Neural cell (in vitro differentiated cells): ENCODE data around the gene RIMKLB. TPM values are rescaled to one million over a fixed set of nuclear protein-coding genes. Genes with fewer than 3 reads are reported as not detected.

Source experiments
- H2AFZ ChIP-seq: fragments of 200-600, 300-800 bp; sonication (generic), shearing (Covaris generic); 2 replicates; pipeline ENCODE4 v1.6.0; 2014; ENCODE audit warnings: low read depth, mild to moderate bottlenecking, antibody characterized with exemption, low read length, moderate library complexity
- H3F3A ChIP-seq: fragments of 200-600 bp; shearing (Covaris generic); 2 replicates; pipeline ENCODE4 v1.6.1; 2016; ENCODE audit warnings: mild to moderate bottlenecking, moderate library complexity, mixed read lengths, antibody characterized with exemption, low read length; ENCODE audit not compliant: insufficient read depth, poor library complexity, severe bottlenecking
- H3K27ac ChIP-seq: fragments of 200-600, 300-800 bp; sonication (generic), shearing (Covaris generic); 2 replicates; pipeline ENCODE4 v1.5.1; 2014; ENCODE audit warnings: mild to moderate bottlenecking, low read length, moderate library complexity
- H3K27me3 ChIP-seq: fragments of 300-800, 200-600 bp; sonication (generic), shearing (Covaris generic); 2 replicates; pipeline ENCODE4 v1.6.0; 2014; ENCODE audit warnings: mild to moderate bottlenecking, low read depth, low read length, moderate library complexity; ENCODE audit not compliant: insufficient read depth
- H3K36me3 ChIP-seq: fragments of 300-800, 200-600 bp; sonication (generic), shearing (Covaris generic); 2 replicates; pipeline ENCODE4 v1.5.1; 2014; ENCODE audit warnings: mild to moderate bottlenecking, antibody characterized with exemption, low read length, moderate library complexity; ENCODE audit not compliant: insufficient read depth
- H3K4me2 ChIP-seq: fragments of 300-800, 200-600 bp; sonication (generic), shearing (Covaris generic); 2 replicates; pipeline ENCODE4 v1.6.0; 2014; ENCODE audit warnings: mild to moderate bottlenecking, low read length
- H3K4me3 ChIP-seq: fragments of 300-800, 200-600 bp; sonication (generic), shearing (Covaris generic); 2 replicates; pipeline ENCODE4 v1.5.1; 2014; ENCODE audit warnings: mild to moderate bottlenecking, low read length, moderate library complexity
- H3K79me2 ChIP-seq: fragments of 200-600 bp; shearing (Covaris generic); replicated peaks from 2 replicates; pipeline ENCODE4 v1.6.0; 2014; ENCODE audit warnings: mild to moderate bottlenecking, low read length, moderate library complexity; ENCODE audit not compliant: insufficient read depth
- H3K9ac ChIP-seq: fragments of 300-800, 200-600 bp; sonication (generic), shearing (Covaris generic); 2 replicates; pipeline ENCODE4 v1.6.1; 2016; ENCODE audit warnings: mild to moderate bottlenecking, low read length, mixed read lengths
- H3K9me2 ChIP-seq: fragments of 200-600 bp; shearing (Covaris generic); 2 replicates; pipeline ENCODE4 v1.6.1; 2016; ENCODE audit warnings: mild to moderate bottlenecking, low read length, mixed read lengths; ENCODE audit not compliant: insufficient read depth
- H3K9me3 ChIP-seq: fragments of 200-600, 300-800 bp; sonication (generic), shearing (Covaris generic); 2 replicates; pipeline ENCODE4 v1.6.1; 2016; ENCODE audit warnings: mild to moderate bottlenecking, mixed run types, low read length, moderate library complexity, mixed read lengths
- H4K20me1 ChIP-seq: fragments of 200-600 bp; shearing (Covaris generic); 2 replicates; pipeline ENCODE4 v1.6.1; 2016; ENCODE audit warnings: mild to moderate bottlenecking, mixed run types; ENCODE audit not compliant: insufficient read depth
- EP300 ChIP-seq: fragments of 450-650 bp; conservative IDR thresholded peaks from 2 replicates; pipeline ENCODE4 v1.6.1; 2014; ENCODE audit warnings: antibody characterized with exemption, mild to moderate bottlenecking, moderate library complexity; ENCODE audit not compliant: poor library complexity, severe bottlenecking
- EZH2 ChIP-seq: fragments of 200-600, 300-800 bp; shearing (Covaris generic), sonication (generic); IDR thresholded peaks from 2 replicates; pipeline ENCODE4 v1.6.1; 2014; ENCODE audit warnings: antibody characterized with exemption, low read length, borderline replicate concordance, mild to moderate bottlenecking; ENCODE audit not compliant: insufficient read depth, poor library complexity, severe bottlenecking
- MXI1 ChIP-seq: fragments of 450-650 bp; conservative IDR thresholded peaks from 2 replicates; pipeline ENCODE4 v1.6.1; 2014; ENCODE audit warnings: antibody characterized with exemption, mild to moderate bottlenecking; ENCODE audit not compliant: poor library complexity, severe bottlenecking
- POLR2AphosphoS5 ChIP-seq: IDR thresholded peaks from 2 replicates; pipeline ENCODE4 v1.6.1; 2012
- RAD21 ChIP-seq: fragments of 450-650 bp; conservative IDR thresholded peaks from 2 replicates; pipeline ENCODE4 v1.6.1; 2014; ENCODE audit warnings: antibody characterized with exemption, mild to moderate bottlenecking, moderate library complexity
- SMC3 ChIP-seq: fragments of 450-650 bp; conservative IDR thresholded peaks from 2 replicates; pipeline ENCODE4 v1.6.1; 2014; ENCODE audit warnings: antibody characterized with exemption, mild to moderate bottlenecking, moderate library complexity; ENCODE audit not compliant: poor library complexity
- TAF1 ChIP-seq: IDR thresholded peaks from 2 replicates; pipeline ENCODE4 v1.6.1; 2012; ENCODE audit warnings: low read depth
- polyA plus RNA-seq: library from polyadenylated mRNA; depleted of rRNA; stranded (reverse); fragments of >200 nt; gene quantifications from 2 replicates; pipeline ENCODE4 v1.2.3, GENCODE V29; 2014
- TF ChIP-seq, protein P1 (sequence below): fragments of 450-650 bp; IDR thresholded peaks from 2 replicates; pipeline ENCODE4 v1.5.1; 2014; ENCODE audit warnings: antibody characterized with exemption, mild to moderate bottlenecking, moderate library complexity; ENCODE audit not compliant: poor library complexity, severe bottlenecking
- TF ChIP-seq, protein P2 (sequence below): IDR thresholded peaks from 2 replicates; pipeline ENCODE4 v1.6.1; 2012; ENCODE audit warnings: borderline replicate concordance

The RIMKLB gene
- polyA plus RNA-seq, 1 donor from 2014 or later: 393 TPM

DNA sequence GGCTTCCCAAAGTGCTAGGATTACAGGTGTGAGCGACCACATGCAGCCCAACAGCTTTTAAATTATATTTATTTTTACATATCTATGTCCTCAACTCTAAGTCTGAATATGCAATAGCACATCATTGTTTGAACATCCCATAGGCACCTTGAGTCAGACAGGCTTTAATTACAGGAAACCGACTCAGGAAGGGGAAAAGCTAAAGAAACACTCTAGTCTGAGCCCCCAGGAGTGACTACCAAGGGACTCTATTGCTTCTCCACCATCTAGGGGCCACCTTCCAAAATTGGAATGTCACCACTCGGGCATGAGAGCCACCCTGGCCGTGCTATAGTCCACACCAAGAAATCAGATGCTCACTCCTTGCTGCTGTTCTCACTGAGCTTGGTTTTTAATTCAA lies 21.1 kb upstream of the RIMKLB start:
- Histone ChIP-seq H3K9me3 (no peaks in the 10 kb centered on the region), H3K4me3 (no peak overlapping the region), H3K9me2 (no peaks in the 10 kb centered on the region), H3K27ac (no peak overlapping the region), H3K36me3 (no peaks in the 10 kb centered on the region), H3K9ac (no peak overlapping the region), H3F3A (no peaks in the 10 kb centered on the region), H3K4me2 (no peak overlapping the region), H3K27me3 (no peaks in the 10 kb centered on the region), H3K79me2 (no peaks in the 10 kb centered on the region), H4K20me1 (no peaks in the 10 kb centered on the region), H2AFZ (no peak overlapping the region)
- TF ChIP-seq RAD21 (no peak), MXI1 (no peak), SMC3 (no peak), EZH2 (no peak), POLR2AphosphoS5 (no peak), EP300 (no peak), TAF1 (no peak)
- TF ChIP-seq, protein P1, sequence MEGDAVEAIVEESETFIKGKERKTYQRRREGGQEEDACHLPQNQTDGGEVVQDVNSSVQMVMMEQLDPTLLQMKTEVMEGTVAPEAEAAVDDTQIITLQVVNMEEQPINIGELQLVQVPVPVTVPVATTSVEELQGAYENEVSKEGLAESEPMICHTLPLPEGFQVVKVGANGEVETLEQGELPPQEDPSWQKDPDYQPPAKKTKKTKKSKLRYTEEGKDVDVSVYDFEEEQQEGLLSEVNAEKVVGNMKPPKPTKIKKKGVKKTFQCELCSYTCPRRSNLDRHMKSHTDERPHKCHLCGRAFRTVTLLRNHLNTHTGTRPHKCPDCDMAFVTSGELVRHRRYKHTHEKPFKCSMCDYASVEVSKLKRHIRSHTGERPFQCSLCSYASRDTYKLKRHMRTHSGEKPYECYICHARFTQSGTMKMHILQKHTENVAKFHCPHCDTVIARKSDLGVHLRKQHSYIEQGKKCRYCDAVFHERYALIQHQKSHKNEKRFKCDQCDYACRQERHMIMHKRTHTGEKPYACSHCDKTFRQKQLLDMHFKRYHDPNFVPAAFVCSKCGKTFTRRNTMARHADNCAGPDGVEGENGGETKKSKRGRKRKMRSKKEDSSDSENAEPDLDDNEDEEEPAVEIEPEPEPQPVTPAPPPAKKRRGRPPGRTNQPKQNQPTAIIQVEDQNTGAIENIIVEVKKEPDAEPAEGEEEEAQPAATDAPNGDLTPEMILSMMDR: no peak
- TF ChIP-seq, protein P2, sequence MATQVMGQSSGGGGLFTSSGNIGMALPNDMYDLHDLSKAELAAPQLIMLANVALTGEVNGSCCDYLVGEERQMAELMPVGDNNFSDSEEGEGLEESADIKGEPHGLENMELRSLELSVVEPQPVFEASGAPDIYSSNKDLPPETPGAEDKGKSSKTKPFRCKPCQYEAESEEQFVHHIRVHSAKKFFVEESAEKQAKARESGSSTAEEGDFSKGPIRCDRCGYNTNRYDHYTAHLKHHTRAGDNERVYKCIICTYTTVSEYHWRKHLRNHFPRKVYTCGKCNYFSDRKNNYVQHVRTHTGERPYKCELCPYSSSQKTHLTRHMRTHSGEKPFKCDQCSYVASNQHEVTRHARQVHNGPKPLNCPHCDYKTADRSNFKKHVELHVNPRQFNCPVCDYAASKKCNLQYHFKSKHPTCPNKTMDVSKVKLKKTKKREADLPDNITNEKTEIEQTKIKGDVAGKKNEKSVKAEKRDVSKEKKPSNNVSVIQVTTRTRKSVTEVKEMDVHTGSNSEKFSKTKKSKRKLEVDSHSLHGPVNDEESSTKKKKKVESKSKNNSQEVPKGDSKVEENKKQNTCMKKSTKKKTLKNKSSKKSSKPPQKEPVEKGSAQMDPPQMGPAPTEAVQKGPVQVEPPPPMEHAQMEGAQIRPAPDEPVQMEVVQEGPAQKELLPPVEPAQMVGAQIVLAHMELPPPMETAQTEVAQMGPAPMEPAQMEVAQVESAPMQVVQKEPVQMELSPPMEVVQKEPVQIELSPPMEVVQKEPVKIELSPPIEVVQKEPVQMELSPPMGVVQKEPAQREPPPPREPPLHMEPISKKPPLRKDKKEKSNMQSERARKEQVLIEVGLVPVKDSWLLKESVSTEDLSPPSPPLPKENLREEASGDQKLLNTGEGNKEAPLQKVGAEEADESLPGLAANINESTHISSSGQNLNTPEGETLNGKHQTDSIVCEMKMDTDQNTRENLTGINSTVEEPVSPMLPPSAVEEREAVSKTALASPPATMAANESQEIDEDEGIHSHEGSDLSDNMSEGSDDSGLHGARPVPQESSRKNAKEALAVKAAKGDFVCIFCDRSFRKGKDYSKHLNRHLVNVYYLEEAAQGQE: no peak

DNA sequence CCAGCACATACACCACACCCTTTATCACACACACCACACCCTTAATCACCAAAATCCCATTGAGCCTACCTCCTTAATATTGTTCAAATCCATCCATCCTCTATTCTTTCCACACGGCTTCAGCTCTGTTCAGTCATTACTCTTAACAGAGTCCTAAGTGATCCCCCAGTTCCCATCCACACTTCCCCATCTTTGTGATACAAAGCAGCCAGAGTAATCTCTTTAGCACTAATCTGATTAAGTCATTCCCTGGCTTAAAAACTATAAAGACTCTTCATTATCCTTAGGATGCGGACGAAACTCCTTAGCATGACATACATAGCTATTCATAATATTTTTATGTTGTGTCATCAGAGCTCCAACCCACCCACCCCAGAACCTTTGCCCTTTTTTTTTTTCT lies 20.4 kb upstream of the RIMKLB start:
- no peaks in the 10 kb centered on the region for H3K9me2 ChIP-seq
- H2AFZ ChIP-seq: no peak overlapping the region
- H3K4me3 ChIP-seq: no peak overlapping the region
- no peak overlapping the region for H3K27ac ChIP-seq
- H3K9ac ChIP-seq: no peak overlapping the region
- H3K9me3 ChIP-seq: no peaks in the 10 kb centered on the region
- H3K4me2 ChIP-seq: no peak overlapping the region
- no peaks in the 10 kb centered on the region for H3K79me2 ChIP-seq
- TF ChIP-seq, protein P2: no peak
- TF ChIP-seq EZH2: no peak
- TF ChIP-seq EP300: no peak
- no peak for TF ChIP-seq SMC3
- TF ChIP-seq TAF1: no peak
- TF ChIP-seq, protein P1: no peak
- no peak for TF ChIP-seq MXI1
- TF ChIP-seq POLR2AphosphoS5: no peak
- H4K20me1 ChIP-seq: no peaks in the 10 kb centered on the region
- H3K27me3 ChIP-seq: no peaks in the 10 kb centered on the region
- H3F3A ChIP-seq: no peaks in the 10 kb centered on the region
- H3K36me3 ChIP-seq: no peaks in the 10 kb centered on the region
